Measurements from ENCODE around the gene RERGL. TPM values are rescaled to one million over a fixed set of nuclear protein-coding genes. Genes with fewer than 3 reads are reported as not detected.
"Not testable (repeated sequence)": the region's sequence is repeated elsewhere in the genome, so short reads cannot be mapped to it uniquely, and the experiment has no call there.

The RERGL gene
- polyA plus RNA-seq, 1 donor (not counting 4 experiments of a cell fraction or from before 2014, with no cell fraction given), result not detected

DNA sequence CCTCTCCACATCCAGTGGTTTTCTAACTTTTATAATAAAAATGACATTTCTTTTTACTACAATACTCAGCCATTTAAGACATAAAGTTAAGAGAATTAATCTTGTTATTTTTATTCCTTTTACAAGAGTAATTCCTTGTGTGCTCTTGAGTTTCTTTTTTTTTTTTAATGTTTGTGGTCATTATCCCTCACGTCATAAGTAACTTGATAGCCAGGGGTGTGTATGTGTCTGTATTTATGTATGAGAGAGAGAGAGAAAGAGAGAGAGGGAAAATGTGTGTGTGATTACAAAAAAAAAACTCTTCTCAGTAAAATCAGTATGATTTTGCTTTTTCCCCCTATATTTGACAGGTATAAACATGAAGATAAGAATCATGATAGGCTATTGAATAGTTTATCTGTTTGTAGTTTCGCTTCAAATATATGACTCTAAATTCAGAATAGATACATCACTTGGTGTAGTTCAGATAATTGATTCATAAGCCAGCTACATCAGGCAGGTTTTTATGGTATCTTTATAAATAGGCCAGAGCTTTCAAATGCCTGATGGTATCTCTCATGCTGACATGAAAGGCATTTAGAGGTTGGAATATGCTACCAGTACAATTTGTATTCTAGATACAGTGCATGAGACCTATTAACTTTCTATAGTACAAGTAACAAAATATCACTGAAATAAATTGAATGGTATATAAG lies 34.9 kb downstream of the RERGL start:
- DNase-seq (ENCODE audit: low read depth, low spot score) (no peak), FAIRE-seq (no peak)
- no peak overlapping the region for H3K4me2 ChIP-seq (ENCODE audit: control insufficient read depth, extremely low read depth, insufficient read depth, low read depth, low read length)
- dilution Hi-C loops (cut with MboI; ENCODE audit: extremely low pct_ligation_motif_present, low sequenced_read_pairs), result no loop called here
- H2AFZ ChIP-seq (ENCODE audit: control insufficient read depth, low read length), result no peak overlapping the region
- no peaks in the 10 kb centered on the region for H3K9me1 ChIP-seq (ENCODE audit: control insufficient read depth, extremely low read depth, insufficient read depth, low read length)
- H3K4me1 ChIP-seq (ENCODE audit: control insufficient read depth, extremely low read depth, insufficient read depth, low read length), result no peaks in the 10 kb centered on the region
- H3K9me3 ChIP-seq (ENCODE audit: control insufficient read depth, low read depth, low read length), result no peaks in the 10 kb centered on the region
- no peak for TF ChIP-seq EZH2 (IDR thresholded peaks at IDR 0.05; ENCODE audit: low read length)
- no peak overlapping the region for H3K27ac ChIP-seq (ENCODE audit: control insufficient read depth, insufficient read depth, low read length)
- H3K27me3 ChIP-seq (ENCODE audit: control insufficient read depth, extremely low read depth, insufficient read depth, low read length), result no peaks in the 10 kb centered on the region
- H3K36me3 ChIP-seq (ENCODE audit: control insufficient read depth in 2 of 2, extremely low read depth in 1 of 2, insufficient read depth in 2 of 2, low read length in 2 of 2), result no peaks in the 10 kb centered on the region
- H3K9ac ChIP-seq (ENCODE audit: control insufficient read depth, extremely low read depth, insufficient read depth, low read length), result no peak overlapping the region
- H3K4me3 ChIP-seq (ENCODE audit: control insufficient read depth in 2 of 3, extremely low read depth in 1 of 3, insufficient read depth in 2 of 3, low read depth in 1 of 3, low read length in 3 of 3), result no peak overlapping the region
- no peaks in the 10 kb centered on the region for H4K20me1 ChIP-seq (ENCODE audit: control insufficient read depth, extremely low read depth, insufficient read depth, low read length)
- no peaks in the 10 kb centered on the region for H3K79me2 ChIP-seq (ENCODE audit: control insufficient read depth, insufficient read depth, low read length)

DNA sequence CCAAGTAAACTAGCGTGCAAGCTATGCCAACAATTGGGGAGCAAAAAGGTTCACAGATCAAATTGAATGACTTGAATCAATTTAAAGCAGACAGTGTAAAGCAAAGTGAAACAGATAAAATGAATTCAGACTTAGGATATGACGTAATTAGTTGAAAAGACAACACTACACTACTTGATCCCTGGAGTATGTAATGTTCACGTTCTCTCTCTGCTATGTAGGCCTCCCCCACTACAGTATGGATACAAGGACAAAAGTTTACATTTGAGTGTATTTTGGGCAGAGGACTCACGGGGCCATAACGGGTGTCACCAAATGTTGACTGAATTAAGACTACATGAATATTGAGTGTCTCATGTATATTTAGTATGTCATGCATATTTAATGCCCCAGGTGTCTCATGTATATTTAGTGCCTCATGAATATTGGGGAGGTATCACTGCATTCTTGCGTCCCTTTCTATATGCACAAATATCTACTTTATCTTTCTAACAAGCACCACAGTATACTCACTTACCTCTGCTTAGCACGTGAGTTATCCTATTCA lies 44.5 kb downstream of the RERGL start:
- Histone ChIP-seq H3K9me1 (ENCODE audit: control insufficient read depth, extremely low read depth, insufficient read depth, low read length) (no peaks in the 10 kb centered on the region), H3K79me2 (ENCODE audit: control insufficient read depth, insufficient read depth, low read length) (no peaks in the 10 kb centered on the region), H2AFZ (ENCODE audit: control insufficient read depth, low read length) (no peak overlapping the region), H3K9me3 (ENCODE audit: control insufficient read depth, low read depth, low read length) (no peaks in the 10 kb centered on the region), H4K20me1 (ENCODE audit: control insufficient read depth, extremely low read depth, insufficient read depth, low read length) (no peaks in the 10 kb centered on the region), H3K4me3 (ENCODE audit: control insufficient read depth in 2 of 3, extremely low read depth in 1 of 3, insufficient read depth in 2 of 3, low read depth in 1 of 3, low read length in 3 of 3) (no peak overlapping the region), H3K4me2 (ENCODE audit: control insufficient read depth, extremely low read depth, insufficient read depth, low read depth, low read length) (no peak overlapping the region), H3K27ac (ENCODE audit: control insufficient read depth, insufficient read depth, low read length) (no peak overlapping the region), H3K4me1 (ENCODE audit: control insufficient read depth, extremely low read depth, insufficient read depth, low read length) (no peaks in the 10 kb centered on the region), H3K9ac (ENCODE audit: control insufficient read depth, extremely low read depth, insufficient read depth, low read length) (no peak overlapping the region), H3K36me3 (ENCODE audit: control insufficient read depth in 2 of 2, extremely low read depth in 1 of 2, insufficient read depth in 2 of 2, low read length in 2 of 2) (no peaks in the 10 kb centered on the region), H3K27me3 (ENCODE audit: control insufficient read depth, extremely low read depth, insufficient read depth, low read length) (no peaks in the 10 kb centered on the region)
- FAIRE-seq, result no peak
- dilution Hi-C loops (cut with MboI; ENCODE audit: extremely low pct_ligation_motif_present, low sequenced_read_pairs), result no loop called here
- DNase-seq (ENCODE audit: low read depth, low spot score), result no peak
- TF ChIP-seq EZH2 (IDR thresholded peaks at IDR 0.05; ENCODE audit: low read length), result no peak
- TF ChIP-seq, protein P1, sequence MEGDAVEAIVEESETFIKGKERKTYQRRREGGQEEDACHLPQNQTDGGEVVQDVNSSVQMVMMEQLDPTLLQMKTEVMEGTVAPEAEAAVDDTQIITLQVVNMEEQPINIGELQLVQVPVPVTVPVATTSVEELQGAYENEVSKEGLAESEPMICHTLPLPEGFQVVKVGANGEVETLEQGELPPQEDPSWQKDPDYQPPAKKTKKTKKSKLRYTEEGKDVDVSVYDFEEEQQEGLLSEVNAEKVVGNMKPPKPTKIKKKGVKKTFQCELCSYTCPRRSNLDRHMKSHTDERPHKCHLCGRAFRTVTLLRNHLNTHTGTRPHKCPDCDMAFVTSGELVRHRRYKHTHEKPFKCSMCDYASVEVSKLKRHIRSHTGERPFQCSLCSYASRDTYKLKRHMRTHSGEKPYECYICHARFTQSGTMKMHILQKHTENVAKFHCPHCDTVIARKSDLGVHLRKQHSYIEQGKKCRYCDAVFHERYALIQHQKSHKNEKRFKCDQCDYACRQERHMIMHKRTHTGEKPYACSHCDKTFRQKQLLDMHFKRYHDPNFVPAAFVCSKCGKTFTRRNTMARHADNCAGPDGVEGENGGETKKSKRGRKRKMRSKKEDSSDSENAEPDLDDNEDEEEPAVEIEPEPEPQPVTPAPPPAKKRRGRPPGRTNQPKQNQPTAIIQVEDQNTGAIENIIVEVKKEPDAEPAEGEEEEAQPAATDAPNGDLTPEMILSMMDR (optimal IDR thresholded peaks at IDR 0.05 in 1 of 3, IDR thresholded peaks at IDR 0.05 in 1 of 3, conservative IDR thresholded peaks at IDR 0.05 in 1 of 3; ENCODE audit: extremely low read depth in 1 of 3, insufficient read depth in 2 of 3, low read length in 3 of 3), result no peak

DNA sequence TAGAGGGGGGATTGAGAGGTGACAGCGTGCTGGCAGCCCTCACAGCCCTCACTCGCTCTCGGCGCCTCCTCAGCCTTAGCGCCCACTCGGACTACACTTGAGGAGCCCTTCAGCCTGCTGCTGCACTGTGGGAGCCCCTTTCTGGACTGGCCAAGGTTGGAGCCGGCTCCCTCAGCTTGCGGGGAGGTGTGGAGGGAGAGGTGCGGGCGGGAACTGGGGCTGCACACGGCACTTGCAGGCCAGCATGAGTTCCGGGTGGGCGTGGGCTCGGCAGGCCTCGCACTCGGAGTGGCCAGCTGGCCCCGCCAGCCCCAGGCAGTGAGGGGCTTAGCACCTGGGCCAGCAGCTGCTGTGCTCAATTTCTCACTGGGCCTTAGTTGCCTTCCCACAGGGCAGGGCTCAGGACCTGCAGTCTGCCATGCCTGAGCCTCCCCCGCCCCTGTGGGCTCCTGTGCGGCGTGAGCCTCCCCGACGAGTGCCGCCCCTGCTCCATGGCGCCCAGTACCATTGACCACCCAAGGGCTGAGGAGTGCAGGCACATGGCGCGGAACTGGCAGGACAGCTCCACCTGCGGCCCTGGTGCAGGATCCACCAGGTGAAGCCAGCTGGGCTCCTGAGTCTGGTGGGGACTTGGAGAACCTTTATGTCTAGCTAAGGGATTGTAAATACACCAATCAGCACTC lies 49.8 kb downstream of the RERGL start:
- H3K9ac ChIP-seq (ENCODE audit: control insufficient read depth, extremely low read depth, insufficient read depth, low read length); FAIRE-seq; H3K9me1 ChIP-seq (ENCODE audit: control insufficient read depth, extremely low read depth, insufficient read depth, low read length); DNase-seq (ENCODE audit: low read depth, low spot score); H3K4me3 ChIP-seq (ENCODE audit: control insufficient read depth in 2 of 3, extremely low read depth in 1 of 3, insufficient read depth in 2 of 3, low read depth in 1 of 3, low read length in 3 of 3); H3K4me1 ChIP-seq (ENCODE audit: control insufficient read depth, extremely low read depth, insufficient read depth, low read length); H3K27me3 ChIP-seq (ENCODE audit: control insufficient read depth, extremely low read depth, insufficient read depth, low read length); dilution Hi-C loops (cut with MboI; ENCODE audit: extremely low pct_ligation_motif_present, low sequenced_read_pairs); H3K9me3 ChIP-seq (ENCODE audit: control insufficient read depth, low read depth, low read length); H3K79me2 ChIP-seq (ENCODE audit: control insufficient read depth, insufficient read depth, low read length); H3K4me2 ChIP-seq (ENCODE audit: control insufficient read depth, extremely low read depth, insufficient read depth, low read depth, low read length); H2AFZ ChIP-seq (ENCODE audit: control insufficient read depth, low read length); H3K27ac ChIP-seq (ENCODE audit: control insufficient read depth, insufficient read depth, low read length); H4K20me1 ChIP-seq (ENCODE audit: control insufficient read depth, extremely low read depth, insufficient read depth, low read length); H3K36me3 ChIP-seq (ENCODE audit: control insufficient read depth in 2 of 2, extremely low read depth in 1 of 2, insufficient read depth in 2 of 2, low read length in 2 of 2): not testable (repeated sequence)
